Activated effector memory CD4-positive, alpha-beta T cell treated with anti-CD3 and anti-CD28 coated beads, Interleukin-2, amount 50 U/mL, for 16 hours (primary cell): ENCODE results near the gene ESYT2.

ENCODE experiments used
- DNase-seq: peaks from one replicate; pipeline ENCODE4 v3.0.0-alpha.2; 2020

Gene ESYT2

GRCh38 chr7:158738841-158739240 lies 90.5 kb downstream of the ESYT2 start:
- no peak for DNase-seq

- no peak for DNase-seq
These were observed 92.1 kb downstream of the ESYT2 start for GRCh38 chr7:158737064-158737695.

- DNase-seq = no peak
These were observed 93.4 kb downstream of the ESYT2 start for GRCh38 chr7:158735935-158736334.

GRCh38 chr7:158734861-158735260 lies 94.4 kb downstream of the ESYT2 start:
- DNase-seq = no peak

- peak; percentile 58 for DNase-seq
These were observed 95.4 kb downstream of the ESYT2 start for GRCh38 chr7:158733775-158734494.

GRCh38 chr7:158733220-158733519 lies 96.1 kb downstream of the ESYT2 start:
- DNase-seq = no peak

GRCh38 chr7:158732494-158733219 lies 96.7 kb downstream of the ESYT2 start:
- no peak for DNase-seq

- DNase-seq = no peak
These were observed 97.5 kb downstream of the ESYT2 start for GRCh38 chr7:158731761-158732160.

GRCh38 chr7:158730383-158731346 lies 98.6 kb downstream of the ESYT2 start:
- DNase-seq = no peak

GRCh38 chr7:158729646-158730382 lies 99.5 kb downstream of the ESYT2 start:
- DNase-seq = peak; percentile 5

GRCh38 chr7:158728911-158729645 lies 100.2 kb downstream of the ESYT2 start:
- peak; percentile 41 for DNase-seq

- DNase-seq = no peak
These were observed 101.6 kb downstream of the ESYT2 start for GRCh38 chr7:158727690-158728089.

GRCh38 chr7:158726277-158726807 lies 103.0 kb downstream of the ESYT2 start:
- DNase-seq = no peak

- no peak for DNase-seq
These were observed 103.9 kb downstream of the ESYT2 start for GRCh38 chr7:158725506-158725800.

- DNase-seq = no peak
These were observed 104.4 kb downstream of the ESYT2 start for GRCh38 chr7:158724658-158725505.

- DNase-seq = no peak
These were observed 105.5 kb downstream of the ESYT2 start for GRCh38 chr7:158723714-158724385.

- no peak for DNase-seq
These were observed 106.0 kb downstream of the ESYT2 start for GRCh38 chr7:158723266-158723665.

- DNase-seq = no peak
These were observed 106.6 kb downstream of the ESYT2 start for GRCh38 chr7:158722574-158723237.

- DNase-seq = no peak
These were observed 109.2 kb downstream of the ESYT2 start for GRCh38 chr7:158720112-158720511.
